T-helper 2 cell treated with Interferon-gamma antibody and Interleukin-4, amounts not matched to agents 5 μg/mL and 100 μg/mL, for 36 hours (primary cell): ENCODE measurements around the gene ZSWIM9.

Experiments
- DNase-seq: peaks from one replicate; pipeline ENCODE4 v3.0.0; 2021; ENCODE audit warnings: low spot score
- H3K27ac Mint-ChIP-seq: one replicate; pipeline ENCODE4 v1.8.0; 2021; ENCODE audit warnings: mild to moderate bottlenecking, mixed read lengths
- H3K27me3 Mint-ChIP-seq: one replicate; pipeline ENCODE4 v1.8.0; 2021; ENCODE audit warnings: low read depth, mixed read lengths
- H3K36me3 Mint-ChIP-seq: one replicate; pipeline ENCODE4 v1.8.0; 2021; ENCODE audit warnings: low read depth, mixed read lengths
- H3K4me1 Mint-ChIP-seq: one replicate; pipeline ENCODE4 v1.8.0; 2021; ENCODE audit warnings: low read depth, mixed read lengths
- H3K4me3 Mint-ChIP-seq: one replicate; pipeline ENCODE4 v1.8.0; 2022; ENCODE audit warnings: mild to moderate bottlenecking, moderate library complexity, mixed read lengths
- H3K9me3 Mint-ChIP-seq: one replicate; pipeline ENCODE4 v1.8.0; 2021; ENCODE audit warnings: mixed read lengths

Gene ZSWIM9

GRCh38 chr19:48169939-48170803 lies at the start of gene ZSWIM9, which contains the start of gene LIG1:
Gene ZSWIM9 (plus strand): TSS chr19:48170680. CDS start chr19:48171803, 1,123 bp downstream.
Gene LIG1 (minus strand): TSS chr19:48170344. CDS start chr19:48165566, 4,778 bp downstream.
- H3K27ac Mint-ChIP-seq = peak within 1 kb of the TSS; percentile 99
- H3K27me3 Mint-ChIP-seq = no peaks in the 10 kb centered on the region
- H3K4me3 Mint-ChIP-seq = peak within 1 kb of the TSS; percentile 99
- peaks cover 34% of the 10 kb centered on the region for H3K4me1 Mint-ChIP-seq
- H3K36me3 Mint-ChIP-seq = peaks cover 24% of the 10 kb centered on the region
- DNase-seq = peak; percentile 92
- H3K9me3 Mint-ChIP-seq = no peaks in the 10 kb centered on the region

GRCh38 chr19:48121066-48121465 lies 49.4 kb upstream of the ZSWIM9 start:
- peaks cover 14% of the 10 kb centered on the region for H3K4me1 Mint-ChIP-seq
- H3K4me3 Mint-ChIP-seq = no peak overlapping the region
- H3K27me3 Mint-ChIP-seq = no peaks in the 10 kb centered on the region
- DNase-seq = no peak
- H3K36me3 Mint-ChIP-seq = peaks cover 54% of the 10 kb centered on the region
- H3K27ac Mint-ChIP-seq = no peak overlapping the region
- no peaks in the 10 kb centered on the region for H3K9me3 Mint-ChIP-seq

GRCh38 chr19:48121909-48122371 lies 48.5 kb upstream of the ZSWIM9 start:
- peak overlapping the region; percentile 45 for H3K27ac Mint-ChIP-seq
- H3K4me3 Mint-ChIP-seq = no peak overlapping the region
- no peak for DNase-seq
- no peaks in the 10 kb centered on the region for H3K27me3 Mint-ChIP-seq
- peaks cover 59% of the 10 kb centered on the region for H3K36me3 Mint-ChIP-seq
- H3K4me1 Mint-ChIP-seq = peaks cover 14% of the 10 kb centered on the region
- H3K9me3 Mint-ChIP-seq = no peaks in the 10 kb centered on the region

GRCh38 chr19:48122421-48122820 lies 48.1 kb upstream of the ZSWIM9 start:
- H3K27me3 Mint-ChIP-seq = no peaks in the 10 kb centered on the region
- H3K27ac Mint-ChIP-seq = peak overlapping the region; percentile 45
- DNase-seq = no peak
- H3K36me3 Mint-ChIP-seq = peaks cover 61% of the 10 kb centered on the region
- H3K4me1 Mint-ChIP-seq = peaks cover 14% of the 10 kb centered on the region
- H3K4me3 Mint-ChIP-seq = no peak overlapping the region
- H3K9me3 Mint-ChIP-seq = no peaks in the 10 kb centered on the region

GRCh38 chr19:48123907-48124651 lies 46.4 kb upstream of the ZSWIM9 start:
- Mint-ChIP-seq H3K9me3 (no peaks in the 10 kb centered on the region), H3K36me3 (peaks cover 70% of the 10 kb centered on the region), H3K4me3 (no peak overlapping the region), H3K27me3 (no peaks in the 10 kb centered on the region), H3K27ac (no peak overlapping the region), H3K4me1 (peaks cover 9% of the 10 kb centered on the region)
- peak; percentile 66 for DNase-seq

- Mint-ChIP-seq H3K9me3 (no peaks in the 10 kb centered on the region), H3K36me3 (peaks cover 59% of the 10 kb centered on the region), H3K27ac (no peak overlapping the region), H3K4me3 (no peak overlapping the region), H3K4me1 (peaks cover 4% of the 10 kb centered on the region), H3K27me3 (no peaks in the 10 kb centered on the region)
- DNase-seq = no peak
Measured at GRCh38 chr19:48127561-48127960, 42.9 kb upstream of the ZSWIM9 start.

- Mint-ChIP-seq H3K27ac (no peak overlapping the region), H3K27me3 (no peaks in the 10 kb centered on the region), H3K9me3 (no peaks in the 10 kb centered on the region), H3K4me1 (no peaks in the 10 kb centered on the region), H3K36me3 (peaks cover 30% of the 10 kb centered on the region), H3K4me3 (no peak overlapping the region)
- DNase-seq = no peak
Measured at GRCh38 chr19:48133094-48133493, 37.4 kb upstream of the ZSWIM9 start.

GRCh38 chr19:48135411-48135810 lies 35.1 kb upstream of the ZSWIM9 start:
- Mint-ChIP-seq H3K27me3 (no peaks in the 10 kb centered on the region), H3K9me3 (no peaks in the 10 kb centered on the region), H3K4me1 (no peaks in the 10 kb centered on the region), H3K4me3 (no peak overlapping the region), H3K27ac (peak overlapping the region; percentile 31), H3K36me3 (peaks cover 26% of the 10 kb centered on the region)
- no peak for DNase-seq

- no peak for DNase-seq
Measured at GRCh38 chr19:48136547-48136946, 33.9 kb upstream of the ZSWIM9 start.

GRCh38 chr19:48137411-48137810 lies 33.1 kb upstream of the ZSWIM9 start:
- DNase-seq = no peak
- Mint-ChIP-seq H3K36me3 (peaks cover 22% of the 10 kb centered on the region), H3K27ac (no peak overlapping the region), H3K9me3 (no peaks in the 10 kb centered on the region), H3K4me1 (no peaks in the 10 kb centered on the region), H3K27me3 (no peaks in the 10 kb centered on the region), H3K4me3 (no peak overlapping the region)

More at GRCh38 chr19:48136547-48136946, 33.9 kb upstream of the ZSWIM9 start:
- Mint-ChIP-seq H3K9me3 (no peaks in the 10 kb centered on the region), H3K4me1 (no peaks in the 10 kb centered on the region), H3K27ac (no peak overlapping the region), H3K36me3 (peaks cover 25% of the 10 kb centered on the region), H3K27me3 (no peaks in the 10 kb centered on the region), H3K4me3 (no peak overlapping the region)

- Mint-ChIP-seq H3K36me3 (peaks cover 29% of the 10 kb centered on the region), H3K9me3 (no peaks in the 10 kb centered on the region), H3K27ac (peak overlapping the region; percentile 36), H3K4me1 (no peaks in the 10 kb centered on the region), H3K4me3 (no peak overlapping the region), H3K27me3 (no peaks in the 10 kb centered on the region)
- no peak for DNase-seq
Measured at GRCh38 chr19:48139053-48139452, 31.4 kb upstream of the ZSWIM9 start.

GRCh38 chr19:48147597-48148175 lies 22.8 kb upstream of the ZSWIM9 start:
- peaks cover 41% of the 10 kb centered on the region for H3K36me3 Mint-ChIP-seq
- DNase-seq = no peak
- no peaks in the 10 kb centered on the region for H3K27me3 Mint-ChIP-seq
- H3K4me1 Mint-ChIP-seq = peaks cover 2% of the 10 kb centered on the region
- H3K4me3 Mint-ChIP-seq = no peak overlapping the region
- H3K9me3 Mint-ChIP-seq = no peaks in the 10 kb centered on the region
- H3K27ac Mint-ChIP-seq = no peak overlapping the region

- H3K27me3 Mint-ChIP-seq = no peaks in the 10 kb centered on the region
- H3K36me3 Mint-ChIP-seq = peaks cover 36% of the 10 kb centered on the region
- no peaks in the 10 kb centered on the region for H3K9me3 Mint-ChIP-seq
- DNase-seq = no peak
- H3K4me3 Mint-ChIP-seq = no peak overlapping the region
- no peak overlapping the region for H3K27ac Mint-ChIP-seq
- H3K4me1 Mint-ChIP-seq = peaks cover 2% of the 10 kb centered on the region
Measured at GRCh38 chr19:48148576-48148975, 21.9 kb upstream of the ZSWIM9 start.

- no peaks in the 10 kb centered on the region for H3K9me3 Mint-ChIP-seq
- peaks cover 2% of the 10 kb centered on the region for H3K4me1 Mint-ChIP-seq
- DNase-seq = no peak
- no peak overlapping the region for H3K4me3 Mint-ChIP-seq
- peaks cover 35% of the 10 kb centered on the region for H3K36me3 Mint-ChIP-seq
- no peak overlapping the region for H3K27ac Mint-ChIP-seq
- no peaks in the 10 kb centered on the region for H3K27me3 Mint-ChIP-seq
Measured at GRCh38 chr19:48149430-48149829, 21.1 kb upstream of the ZSWIM9 start.
